Endothelial cell (in vitro differentiated cells): Measurements from ENCODE around the gene NLGN1. TPM values are rescaled to one million over a fixed set of nuclear protein-coding genes. Genes with fewer than 3 reads are reported as not detected.

Experiments
- DNase-seq: peaks from one replicate; pipeline ENCODE4 v3.0.0; 2021; ENCODE audit warnings: low spot score
- H3K27ac Mint-ChIP-seq: one replicate; pipeline ENCODE4 v1.8.0; 2021; ENCODE audit warnings: mixed read lengths, inconsistent platforms; ENCODE audit not compliant: unreplicated experiment
- H3K27me3 Mint-ChIP-seq: one replicate; pipeline ENCODE4 v1.8.0; 2021; ENCODE audit warnings: mild to moderate bottlenecking, moderate library complexity, mixed read lengths, inconsistent platforms; ENCODE audit not compliant: unreplicated experiment
- H3K36me3 Mint-ChIP-seq: one replicate; pipeline ENCODE4 v1.8.0; 2021; ENCODE audit warnings: mild to moderate bottlenecking, low read depth, mixed read lengths, inconsistent platforms; ENCODE audit not compliant: unreplicated experiment
- H3K4me1 Mint-ChIP-seq: one replicate; pipeline ENCODE4 v1.8.0; 2021; ENCODE audit warnings: mild to moderate bottlenecking, mixed read lengths, inconsistent platforms; ENCODE audit not compliant: unreplicated experiment
- H3K4me3 Mint-ChIP-seq: one replicate; pipeline ENCODE4 v1.8.0; 2021; ENCODE audit warnings: mild to moderate bottlenecking, mixed read lengths, inconsistent platforms; ENCODE audit not compliant: unreplicated experiment
- H3K9me3 Mint-ChIP-seq: one replicate; pipeline ENCODE4 v1.8.0; 2021; ENCODE audit warnings: mixed read lengths, inconsistent platforms; ENCODE audit not compliant: unreplicated experiment
- CTCF ChIP-seq: fragments of 200-600 bp; sonication (generic); IDR thresholded peaks from one replicate; pipeline ENCODE4 v1.5.0; 2021; ENCODE audit warnings: antibody characterized with exemption; ENCODE audit not compliant: unreplicated experiment
- total RNA-seq: library from RNA; stranded (reverse); fragmentation: NEBNext Ultra II Directional; extraction: Animal tissue kit (Norgen Biotek cat#: 25700); gene quantifications from one replicate; pipeline ENCODE4 v1.2.1, GENCODE V29; 2021; ENCODE audit not compliant: unreplicated experiment

The NLGN1 gene
- total RNA-seq, 1 donor from 2014 or later: 27.6 TPM

- no peak for TF ChIP-seq CTCF
- Mint-ChIP-seq H3K4me1 (no peaks in the 10 kb centered on the region), H3K36me3 (no peaks in the 10 kb centered on the region), H3K4me3 (no peak overlapping the region), H3K9me3 (no peaks in the 10 kb centered on the region), H3K27ac (no peak overlapping the region), H3K27me3 (no peaks in the 10 kb centered on the region)
- no peak for DNase-seq
Measured at GRCh38 chr3:174191380-174191779, 793.8 kb downstream of the NLGN1 start.

GRCh38 chr3:174191895-174192294, 794.4 kb downstream of the NLGN1 start:
- no peaks in the 10 kb centered on the region for H3K27me3 Mint-ChIP-seq
- no peaks in the 10 kb centered on the region for H3K36me3 Mint-ChIP-seq
- no peak for DNase-seq
- no peaks in the 10 kb centered on the region for H3K9me3 Mint-ChIP-seq
- no peak for TF ChIP-seq CTCF
- H3K4me1 Mint-ChIP-seq: peaks cover 4% of the 10 kb centered on the region
- no peak overlapping the region for H3K4me3 Mint-ChIP-seq
- no peak overlapping the region for H3K27ac Mint-ChIP-seq

GRCh38 chr3:174192471-174192870, 794.9 kb downstream of the NLGN1 start:
- H3K9me3 Mint-ChIP-seq: no peaks in the 10 kb centered on the region
- H3K36me3 Mint-ChIP-seq: no peaks in the 10 kb centered on the region
- TF ChIP-seq CTCF: no peak
- H3K4me1 Mint-ChIP-seq: peaks cover 8% of the 10 kb centered on the region
- H3K27me3 Mint-ChIP-seq: no peaks in the 10 kb centered on the region
- no peak overlapping the region for H3K27ac Mint-ChIP-seq
- no peak overlapping the region for H3K4me3 Mint-ChIP-seq
- no peak for DNase-seq

GRCh38 chr3:174193604-174194003, 796.1 kb downstream of the NLGN1 start:
- H3K27ac Mint-ChIP-seq: no peak overlapping the region
- DNase-seq: no peak
- no peak for TF ChIP-seq CTCF
- no peaks in the 10 kb centered on the region for H3K9me3 Mint-ChIP-seq
- H3K4me1 Mint-ChIP-seq: peaks cover 11% of the 10 kb centered on the region
- no peaks in the 10 kb centered on the region for H3K27me3 Mint-ChIP-seq
- no peak overlapping the region for H3K4me3 Mint-ChIP-seq
- no peaks in the 10 kb centered on the region for H3K36me3 Mint-ChIP-seq

GRCh38 chr3:174197416-174197815, 799.9 kb downstream of the NLGN1 start:
- DNase-seq: no peak
- H3K4me3 Mint-ChIP-seq: no peak overlapping the region
- H3K9me3 Mint-ChIP-seq: no peaks in the 10 kb centered on the region
- no peaks in the 10 kb centered on the region for H3K36me3 Mint-ChIP-seq
- H3K4me1 Mint-ChIP-seq: peaks cover 11% of the 10 kb centered on the region
- H3K27me3 Mint-ChIP-seq: peaks cover 1% of the 10 kb centered on the region
- no peak overlapping the region for H3K27ac Mint-ChIP-seq
- TF ChIP-seq CTCF: no peak
